ACC112 (cell line): ENCODE data around the gene P3H3.

Experiments used
- H2AFZ ChIP-seq: fragments of 200-600 bp; sonication (generic); one replicate; pipeline ENCODE4 v1.6.0; 2017; ENCODE audit warnings: antibody characterized with exemption, low read length; ENCODE audit not compliant: unreplicated experiment
- H3K27ac ChIP-seq: fragments of 200-600 bp; sonication (generic); 2 replicates; pipeline ENCODE4 v1.5.1; 2014; ENCODE audit warnings: low read depth, mild to moderate bottlenecking, antibody characterized with exemption, low read length, moderate library complexity
- H3K27me3 ChIP-seq: fragments of 200-600 bp; sonication (generic); 2 replicates; pipeline ENCODE4 v1.6.1; 2014; ENCODE audit warnings: mild to moderate bottlenecking, antibody characterized with exemption, low read length, moderate library complexity, mixed read lengths; ENCODE audit not compliant: insufficient read depth
- H3K36me3 ChIP-seq: fragments of 200-600 bp; sonication (generic); 2 replicates; pipeline ENCODE4 v1.6.1; 2016; ENCODE audit warnings: mild to moderate bottlenecking, antibody characterized with exemption, low read length, moderate library complexity, mixed read lengths; ENCODE audit not compliant: insufficient read depth
- H3K4me1 ChIP-seq: fragments of 200-600 bp; sonication (generic); one replicate; pipeline ENCODE4 v1.6.1; 2016; ENCODE audit warnings: low read length, mixed read lengths; ENCODE audit not compliant: insufficient read depth, unreplicated experiment, control insufficient read depth
- H3K4me3 ChIP-seq: fragments of 200-600 bp; sonication (generic); 2 replicates; pipeline ENCODE4 v1.5.1; 2014; ENCODE audit warnings: mild to moderate bottlenecking, low read depth, low read length
- H3K79me2 ChIP-seq: fragments of 200-600 bp; sonication (generic); one replicate; pipeline ENCODE4 v1.6.0; 2016; ENCODE audit warnings: low read length; ENCODE audit not compliant: control insufficient read depth, unreplicated experiment, insufficient read depth

The P3H3 gene

DNA sequence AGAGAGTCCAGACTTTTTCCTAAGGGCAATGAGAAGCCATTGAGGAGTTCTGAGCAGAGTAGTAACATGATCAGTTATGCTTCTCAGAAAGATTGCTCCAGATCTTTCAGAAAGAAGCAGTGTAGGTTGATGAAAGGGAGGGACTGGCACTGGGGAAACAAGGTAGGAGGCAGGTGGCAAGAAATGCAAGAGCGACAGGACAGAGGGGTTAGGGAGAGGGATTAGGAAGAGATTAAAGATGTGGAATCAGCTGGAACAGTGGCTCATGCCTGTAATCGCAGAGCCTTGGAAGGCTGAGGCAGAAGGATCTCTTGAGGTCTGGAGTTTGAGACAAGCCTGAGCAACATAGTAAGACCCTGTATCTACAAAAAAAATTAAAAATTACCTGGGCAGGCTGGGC lies 19.5 kb downstream of the P3H3 start:
- H3K79me2 ChIP-seq = peaks cover 18% of the 10 kb centered on the region
- no peak overlapping the region for H3K4me3 ChIP-seq
- H3K27me3 ChIP-seq = no peaks in the 10 kb centered on the region
- no peak overlapping the region for H2AFZ ChIP-seq
- H3K27ac ChIP-seq = no peak overlapping the region
- H3K36me3 ChIP-seq = peaks cover 11% of the 10 kb centered on the region
- peaks cover 11% of the 10 kb centered on the region for H3K4me1 ChIP-seq

DNA sequence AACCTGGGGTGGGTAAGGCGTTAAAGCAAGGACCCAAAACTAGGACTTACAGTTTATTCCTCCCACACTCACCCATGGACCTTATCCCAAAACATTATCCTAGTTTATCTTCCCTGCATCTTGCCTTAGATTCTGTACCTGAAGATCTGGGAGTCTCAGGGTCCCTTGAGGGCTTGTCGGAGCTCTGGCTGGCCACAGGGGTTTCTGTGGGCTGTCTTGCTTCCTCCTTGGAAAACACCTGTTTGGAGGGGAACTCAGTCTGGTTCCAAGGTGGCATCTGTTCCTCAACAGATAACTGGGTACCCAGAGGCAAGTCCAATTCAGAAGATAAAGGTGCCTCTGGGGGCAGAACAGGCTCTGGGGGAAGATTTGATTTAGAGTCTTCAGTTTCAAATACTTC lies 21.2 kb downstream of the P3H3 start:
- no peak overlapping the region for H2AFZ ChIP-seq
- no peak overlapping the region for H3K27ac ChIP-seq
- H3K4me1 ChIP-seq = peaks cover 22% of the 10 kb centered on the region
- H3K79me2 ChIP-seq = peaks cover 31% of the 10 kb centered on the region
- peak overlapping the region; percentile 86; the same call in 1 of the 2 replicates for H3K4me3 ChIP-seq
- no peaks in the 10 kb centered on the region for H3K27me3 ChIP-seq
- peaks cover 8% of the 10 kb centered on the region for H3K36me3 ChIP-seq

DNA sequence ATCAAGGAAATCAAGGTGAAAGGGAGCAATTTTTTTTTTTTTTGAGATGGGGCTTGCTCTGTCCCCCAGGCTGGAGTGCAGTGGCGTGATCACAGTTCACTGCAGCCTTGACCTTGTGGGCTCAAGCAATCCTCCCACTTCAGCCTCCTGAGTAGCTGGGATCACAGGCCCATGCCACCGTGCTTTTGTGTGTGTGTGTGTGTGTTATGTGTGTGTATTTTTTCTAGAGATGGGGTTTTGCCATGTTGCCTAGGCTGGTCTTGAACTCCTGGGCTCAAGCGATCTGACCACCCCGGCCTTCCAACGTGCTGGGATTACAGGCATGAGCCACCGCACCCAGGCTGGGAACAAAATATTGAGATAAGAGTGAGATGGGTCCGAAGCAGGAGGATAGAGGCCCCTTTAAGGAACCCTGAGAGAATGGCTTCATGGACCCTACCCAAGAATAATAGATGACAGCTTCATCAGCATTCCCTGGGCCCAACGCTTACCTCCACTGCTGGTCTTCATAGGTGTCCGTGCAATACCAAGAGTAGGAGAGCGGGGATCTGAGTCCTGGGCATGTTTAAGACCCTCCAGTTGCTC lies 21.9 kb downstream of the P3H3 start:
- peaks cover 22% of the 10 kb centered on the region for H3K4me1 ChIP-seq
- H3K36me3 ChIP-seq = peaks cover 3% of the 10 kb centered on the region; the same call in 1 of the 2 replicates
- no peak overlapping the region for H2AFZ ChIP-seq
- peak overlapping the region; percentile 86 for H3K4me3 ChIP-seq
- H3K27me3 ChIP-seq = no peaks in the 10 kb centered on the region
- peaks cover 36% of the 10 kb centered on the region for H3K79me2 ChIP-seq
- peak overlapping the region; percentile 64; the same call in 1 of the 2 replicates for H3K27ac ChIP-seq

DNA sequence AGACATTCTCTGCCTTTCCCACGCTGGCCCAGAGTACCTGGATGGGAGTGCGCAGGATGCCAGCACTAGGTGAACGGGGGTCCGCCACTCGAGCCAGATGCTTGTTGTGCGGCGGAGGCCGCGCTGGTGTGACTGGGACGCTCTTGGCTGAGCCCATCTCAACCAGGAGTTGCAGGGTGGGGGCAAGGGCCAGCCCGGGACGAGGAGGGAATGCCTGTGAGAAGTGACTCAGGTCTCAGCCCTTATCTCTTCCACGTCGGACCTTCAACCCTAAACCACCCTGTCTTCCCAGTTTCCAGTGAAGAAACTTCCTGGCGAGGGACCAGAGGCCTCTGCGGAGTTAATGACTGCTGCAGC lies 22.6 kb downstream of the P3H3 start:
- H3K4me1 ChIP-seq = peaks cover 22% of the 10 kb centered on the region
- H3K79me2 ChIP-seq = peaks cover 43% of the 10 kb centered on the region
- H3K4me3 ChIP-seq = peak overlapping the region; percentile 86
- peak overlapping the region; percentile 64 for H3K27ac ChIP-seq
- H3K27me3 ChIP-seq = no peaks in the 10 kb centered on the region
- no peak overlapping the region for H2AFZ ChIP-seq
- H3K36me3 ChIP-seq = 0 out of 2 replicates have a peak, but pooled peaks cover 6% of the 10 kb centered on the region

DNA sequence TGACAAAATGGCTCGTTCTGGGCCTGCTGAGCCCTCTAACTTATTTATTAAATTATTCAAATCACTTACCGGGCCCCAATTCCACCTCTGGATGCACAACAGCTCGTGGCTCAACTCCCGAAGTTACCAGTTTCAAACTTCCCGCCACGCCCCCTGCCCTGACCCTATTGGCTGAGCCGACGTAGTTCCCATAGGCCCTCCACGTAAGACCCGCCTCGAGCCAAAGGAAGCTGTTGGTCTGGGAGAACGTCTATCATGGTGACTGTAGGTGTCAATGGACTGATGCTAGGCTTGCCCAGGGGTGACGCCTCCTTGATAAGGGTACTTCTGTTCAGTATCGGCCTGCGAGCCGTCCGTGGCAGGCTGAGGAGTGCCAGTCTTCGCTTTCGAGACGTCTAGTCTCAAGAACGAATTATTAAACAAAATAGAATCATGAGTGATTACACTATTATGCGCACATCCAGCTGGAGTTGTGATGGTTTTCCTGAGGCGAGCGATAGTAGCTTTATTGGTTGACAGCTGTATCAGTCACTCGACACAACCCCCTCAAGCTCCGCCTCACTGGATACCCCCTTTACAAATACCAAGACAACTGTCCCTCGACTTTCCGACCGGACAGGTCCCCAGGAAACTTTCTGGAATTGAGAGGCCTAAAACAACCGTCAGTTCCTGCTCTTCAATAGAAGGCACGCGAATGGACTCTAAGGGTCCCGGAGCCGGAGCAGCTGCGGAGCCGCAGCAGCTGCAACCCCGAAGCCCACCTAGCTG lies 23.1 kb downstream of the P3H3 start, which contains the start of gene CDCA3:
TSS of gene CDCA3 (minus strand) at position 134 of the 768 bp plus-strand sequence. CDS start 334 bp downstream, outside the sequence.
- H3K27ac ChIP-seq = peak within 1 kb of the TSS; percentile 64
- H2AFZ ChIP-seq = peak within 1 kb of the TSS; percentile 58
- H3K79me2 ChIP-seq = peaks cover 44% of the 10 kb centered on the region
- 0 out of 2 replicates have a peak, but pooled peaks cover 3% of the 10 kb centered on the region for H3K36me3 ChIP-seq
- peak within 1 kb of the TSS; percentile 86 for H3K4me3 ChIP-seq
- peaks cover 22% of the 10 kb centered on the region for H3K4me1 ChIP-seq
- H3K27me3 ChIP-seq = no peaks in the 10 kb centered on the region

DNA sequence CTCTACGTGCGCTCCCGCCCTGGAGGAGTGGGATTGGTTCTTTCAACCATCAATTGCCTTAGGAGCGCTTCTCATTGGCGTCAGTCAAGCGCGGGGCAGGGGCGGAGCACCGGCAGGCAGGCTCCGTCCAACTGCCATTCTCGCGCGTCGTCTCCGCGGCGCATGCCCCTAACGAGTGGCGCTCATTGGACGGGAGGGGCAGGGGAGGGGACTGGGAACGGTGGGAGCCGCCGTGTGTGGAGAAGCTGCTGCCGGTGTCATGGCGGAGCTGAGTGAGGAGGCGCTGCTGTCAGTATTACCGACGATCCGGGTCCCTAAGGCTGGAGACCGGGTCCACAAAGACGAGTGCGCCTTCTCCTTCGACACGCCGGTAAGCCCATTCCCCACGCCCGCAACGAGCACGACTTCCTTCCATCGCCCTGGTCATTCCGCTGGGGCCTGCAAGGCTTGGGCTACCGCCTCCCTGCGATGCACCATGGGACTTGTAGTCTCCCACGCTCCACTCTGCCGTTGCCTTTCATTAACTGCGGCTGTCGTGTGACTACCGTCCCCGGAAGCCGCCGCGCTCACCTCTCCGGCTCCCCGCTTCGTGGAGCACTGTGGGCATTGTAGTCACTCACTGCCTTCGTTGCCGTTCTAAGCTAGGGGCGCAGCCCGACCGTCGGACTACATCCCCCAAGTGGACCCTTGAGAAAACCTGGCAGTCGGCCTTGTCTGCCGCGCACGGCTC lies 23.9 kb downstream of the P3H3 start, which contains the start of gene USP5:
TSS of gene USP5 (plus strand) at position 230 of the 730 bp plus-strand sequence. CDS start at position 260, 30 bp downstream.
- Histone ChIP-seq H3K79me2 (peaks cover 44% of the 10 kb centered on the region), H3K27ac (peak within 1 kb of the TSS; percentile 83), H3K27me3 (no peaks in the 10 kb centered on the region), H3K4me1 (peaks cover 22% of the 10 kb centered on the region), H3K4me3 (peak within 1 kb of the TSS; percentile 86), H2AFZ (peak within 1 kb of the TSS; percentile 58), H3K36me3 (0 out of 2 replicates have a peak, but pooled peaks cover 3% of the 10 kb centered on the region)

DNA sequence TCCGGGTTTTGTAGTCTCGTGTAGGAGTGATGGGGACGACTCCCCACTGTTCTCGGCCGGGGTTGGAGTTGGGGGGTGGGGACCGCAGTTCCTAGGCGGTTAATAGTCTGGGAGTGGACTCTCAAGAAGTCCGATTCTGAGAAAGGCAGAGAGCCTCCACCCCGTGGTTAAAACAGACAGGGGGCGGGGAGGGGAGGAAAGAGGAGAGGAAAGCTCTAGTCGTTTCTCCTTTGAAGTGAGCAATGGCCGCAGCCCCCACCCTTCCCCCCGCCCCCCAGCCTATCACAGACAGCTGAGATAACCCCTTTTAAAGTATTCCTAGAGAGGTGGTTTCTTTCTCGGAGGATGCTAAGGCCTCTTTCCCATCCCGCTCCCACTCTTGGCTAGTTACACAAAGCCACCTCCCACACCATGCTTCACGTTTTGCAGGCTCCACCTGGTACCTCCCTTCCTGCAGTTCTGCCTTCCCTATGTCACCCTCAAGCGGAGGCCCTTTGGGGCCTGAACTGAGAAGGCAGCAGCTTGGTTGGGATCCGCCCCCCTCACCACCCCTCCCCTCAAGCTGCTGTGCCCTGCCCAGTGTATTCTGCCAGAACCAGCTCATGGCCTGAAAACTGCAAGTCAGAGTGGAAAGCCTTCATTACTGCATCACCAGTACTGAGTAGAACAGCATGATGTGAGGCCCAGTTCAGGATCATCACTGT lies 24.6 kb downstream of the P3H3 start:
- Histone ChIP-seq H3K36me3 (peaks cover 10% of the 10 kb centered on the region), H3K27me3 (no peaks in the 10 kb centered on the region), H3K79me2 (peaks cover 44% of the 10 kb centered on the region), H3K4me3 (peak overlapping the region; percentile 86), H3K4me1 (peaks cover 22% of the 10 kb centered on the region), H3K27ac (peak overlapping the region; percentile 83), H2AFZ (peak overlapping the region; percentile 32)

DNA sequence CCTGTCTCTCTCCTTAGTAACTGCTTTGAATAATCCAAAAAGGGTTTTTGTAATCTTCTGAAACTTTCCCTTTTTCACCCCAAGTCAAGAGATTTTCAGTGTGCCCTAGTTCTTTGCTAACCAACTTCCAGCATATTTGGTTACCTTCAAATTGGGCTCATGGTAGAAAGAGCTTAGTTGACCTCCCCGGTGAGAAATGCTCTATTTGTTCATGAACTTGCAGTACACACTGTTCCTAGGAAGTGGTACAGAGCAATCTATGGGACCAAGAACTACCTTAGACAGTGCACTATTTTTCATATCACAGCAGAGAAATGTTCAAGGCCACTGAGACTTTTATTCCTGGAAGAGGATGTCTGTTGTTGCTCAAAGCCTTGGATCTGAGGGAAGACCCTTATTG lies 25.4 kb downstream of the P3H3 start:
- H2AFZ ChIP-seq = no peak overlapping the region
- peak overlapping the region; percentile 86 for H3K4me3 ChIP-seq
- peaks cover 22% of the 10 kb centered on the region for H3K4me1 ChIP-seq
- peak overlapping the region; percentile 83 for H3K27ac ChIP-seq
- peaks cover 17% of the 10 kb centered on the region for H3K36me3 ChIP-seq
- peaks cover 44% of the 10 kb centered on the region for H3K79me2 ChIP-seq
- H3K27me3 ChIP-seq = no peaks in the 10 kb centered on the region

DNA sequence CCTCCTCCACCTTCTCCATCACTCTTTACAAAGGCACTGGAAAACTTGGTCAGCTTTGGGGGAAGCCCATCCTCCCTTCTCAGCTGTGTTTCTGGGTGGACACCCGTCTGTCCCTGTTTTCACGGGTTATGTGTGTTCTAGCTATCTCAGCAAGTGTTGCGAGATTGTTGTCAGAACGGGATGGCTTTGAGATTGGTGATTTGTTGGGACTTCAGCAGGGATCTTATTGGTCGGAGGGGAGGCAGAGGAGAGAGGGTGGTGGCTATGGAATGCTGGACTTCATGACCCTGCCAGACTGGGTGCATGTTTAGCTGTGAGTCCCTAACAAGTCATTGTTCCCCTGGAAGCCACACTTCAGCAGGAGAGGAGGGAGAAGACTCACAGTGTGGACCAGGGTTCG lies 25.8 kb downstream of the P3H3 start:
- no peaks in the 10 kb centered on the region for H3K27me3 ChIP-seq
- peak overlapping the region; percentile 86 for H3K4me3 ChIP-seq
- peaks cover 22% of the 10 kb centered on the region for H3K4me1 ChIP-seq
- peak overlapping the region; percentile 83 for H3K27ac ChIP-seq
- peaks cover 42% of the 10 kb centered on the region for H3K79me2 ChIP-seq
- H2AFZ ChIP-seq = no peak overlapping the region
- peaks cover 19% of the 10 kb centered on the region for H3K36me3 ChIP-seq

DNA sequence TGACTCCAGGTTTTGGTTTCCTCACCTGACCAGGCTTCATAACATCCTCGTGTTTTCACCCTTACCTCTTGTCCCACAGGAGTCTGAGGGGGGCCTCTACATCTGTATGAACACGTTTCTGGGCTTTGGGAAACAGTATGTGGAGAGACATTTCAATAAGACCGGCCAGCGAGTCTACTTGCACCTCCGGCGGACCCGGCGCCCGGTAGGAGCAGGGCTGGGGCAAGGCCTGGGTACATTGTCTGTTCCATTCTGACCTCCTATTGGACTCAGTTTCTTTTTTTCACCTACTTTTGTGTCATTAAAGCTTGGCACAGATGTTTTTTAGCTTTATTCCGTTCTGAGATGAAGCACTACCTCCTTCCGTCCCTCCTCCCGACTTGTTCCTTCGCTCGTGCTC lies 27.1 kb downstream of the P3H3 start:
- peaks cover 30% of the 10 kb centered on the region for H3K79me2 ChIP-seq
- no peak overlapping the region for H3K4me3 ChIP-seq
- peaks cover 12% of the 10 kb centered on the region for H3K4me1 ChIP-seq
- no peak overlapping the region for H3K27ac ChIP-seq
- H3K36me3 ChIP-seq = peaks cover 19% of the 10 kb centered on the region
- no peak overlapping the region for H2AFZ ChIP-seq
- no peaks in the 10 kb centered on the region for H3K27me3 ChIP-seq
